ENCODE measurements around the gene LOXL4.

The LOXL4 gene

GRCh38 chr10:98267894-98268693 lies at the start of gene LOXL4:
Gene LOXL4, minus strand, starts transcription at chr10:98268194. Its CDS starts 5,175 bp downstream, at chr10:98263019.
- DNase-seq: peak; percentile 21

GRCh38 chr10:98316661-98317060 lies 48.7 kb upstream of the LOXL4 start:
- peak; percentile 80 for DNase-seq

- peak; percentile 51 for DNase-seq
Measured at GRCh38 chr10:98316170-98316569, 48.2 kb upstream of the LOXL4 start.

- DNase-seq: peak; percentile 87
Measured at GRCh38 chr10:98314532-98315284, 46.7 kb upstream of the LOXL4 start.

- no peak for DNase-seq
Measured at GRCh38 chr10:98313598-98313997, 45.6 kb upstream of the LOXL4 start.

GRCh38 chr10:98312822-98313221 lies 44.8 kb upstream of the LOXL4 start:
- DNase-seq: no peak

GRCh38 chr10:98312349-98312748 lies 44.4 kb upstream of the LOXL4 start:
- no peak for DNase-seq

GRCh38 chr10:98310701-98311100 lies 42.7 kb upstream of the LOXL4 start:
- no peak for DNase-seq

- peak; percentile 64 for DNase-seq
Measured at GRCh38 chr10:98309366-98310355, 41.7 kb upstream of the LOXL4 start.

GRCh38 chr10:98308669-98309365 lies 40.8 kb upstream of the LOXL4 start:
- no peak for DNase-seq

GRCh38 chr10:98307916-98308541 lies 40.0 kb upstream of the LOXL4 start:
- DNase-seq: no peak

- no peak for DNase-seq
Measured at GRCh38 chr10:98306501-98306900, 38.5 kb upstream of the LOXL4 start.

- no peak for DNase-seq
Measured at GRCh38 chr10:98303569-98303968, 35.6 kb upstream of the LOXL4 start.

- no peak for DNase-seq
Measured at GRCh38 chr10:98302741-98303365, 34.9 kb upstream of the LOXL4 start.

- no peak for DNase-seq
Measured at GRCh38 chr10:98301664-98302319, 33.8 kb upstream of the LOXL4 start.

GRCh38 chr10:98300526-98301229 lies 32.7 kb upstream of the LOXL4 start:
- DNase-seq: no peak

GRCh38 chr10:98299341-98299740 lies 31.3 kb upstream of the LOXL4 start:
- DNase-seq: no peak

GRCh38 chr10:98296524-98296923 lies 28.5 kb upstream of the LOXL4 start:
- no peak for DNase-seq

GRCh38 chr10:98295907-98296306 lies 27.9 kb upstream of the LOXL4 start:
- DNase-seq: peak; percentile 21

GRCh38 chr10:98295401-98295811 lies 27.4 kb upstream of the LOXL4 start:
- DNase-seq: peak; percentile 73

Data from suppressor macrophage treated with lipopolysaccharide for 4 hours (primary cell).